Cardiac muscle cell (in vitro differentiated cells and primary cell): ENCODE results near the gene OVAAL. TPM values are rescaled to one million over a fixed set of nuclear protein-coding genes. Genes with fewer than 3 reads are reported as not detected.

ENCODE experiments used
- DNase-seq, 2 donors: peaks; one replicate each; pipeline versions ENCODE4 v3.0.0 to v3.0.0-alpha.2; 2010 to 2017; ENCODE audit warnings: low read depth in 1 of 2, low spot score in 1 of 2
- H3K27ac ChIP-seq: fragments of 200-600 bp; sonication (generic); 2 replicates; pipeline ENCODE4 v1.5.1; 2016
- H3K27me3 ChIP-seq: fragments of 200-600 bp; sonication (generic); 2 replicates; pipeline ENCODE4 v1.6.0; 2016; ENCODE audit warnings: control low read depth
- H3K36me3 ChIP-seq: fragments of 200-600 bp; sonication (generic); 2 replicates; pipeline ENCODE4 v1.5.1; 2016; ENCODE audit warnings: control low read depth
- H3K4me1 ChIP-seq: fragments of 200-600 bp; sonication (generic); 2 replicates; pipeline ENCODE4 v1.8.1; 2017; ENCODE audit warnings: low read depth, mild to moderate bottlenecking, mixed run types
- H3K4me3 ChIP-seq: fragments of 200-600 bp; sonication (generic); 2 replicates; pipeline ENCODE4 v1.5.1; 2016; ENCODE audit warnings: mild to moderate bottlenecking
- H3K9me3 ChIP-seq: fragments of 200-600 bp; sonication (generic); 2 replicates; pipeline ENCODE4 v1.5.1; 2017; ENCODE audit warnings: low read depth, mild to moderate bottlenecking, control low read depth
- polyA plus RNA-seq: library from polyadenylated mRNA; unstranded; fragments of >200 nt; fragmentation: Nextera tagmentation; extraction: Ambion mirVana; gene quantifications from 2 replicates; pipeline ENCODE4 v1.2.1, GENCODE V29; 2016
- total RNA-seq: library from RNA; depleted of rRNA; stranded (reverse); fragments of >200 nt; gene quantifications from 2 replicates; pipeline ENCODE4 v1.2.3, GENCODE V29; 2016
- TF ChIP-seq, protein P1 (sequence below): IDR thresholded peaks from 2 replicates; pipeline ENCODE4 v1.5.1; 2012; ENCODE audit warnings: low read depth, mild to moderate bottlenecking, low read length

OVAAL gene
- total and polyA plus RNA-seq, 2 experiments from 2014 or later: 0.21 to 2.5 TPM

- Histone ChIP-seq H3K4me1 (peaks cover 43% of the 10 kb centered on the region), H3K27me3 (no peaks in the 10 kb centered on the region), H3K4me3 (no peak overlapping the region), H3K27ac (peak overlapping the region; percentile 70), H3K36me3 (no peaks in the 10 kb centered on the region), H3K9me3 (no peaks in the 10 kb centered on the region)
- TF ChIP-seq, protein P1, sequence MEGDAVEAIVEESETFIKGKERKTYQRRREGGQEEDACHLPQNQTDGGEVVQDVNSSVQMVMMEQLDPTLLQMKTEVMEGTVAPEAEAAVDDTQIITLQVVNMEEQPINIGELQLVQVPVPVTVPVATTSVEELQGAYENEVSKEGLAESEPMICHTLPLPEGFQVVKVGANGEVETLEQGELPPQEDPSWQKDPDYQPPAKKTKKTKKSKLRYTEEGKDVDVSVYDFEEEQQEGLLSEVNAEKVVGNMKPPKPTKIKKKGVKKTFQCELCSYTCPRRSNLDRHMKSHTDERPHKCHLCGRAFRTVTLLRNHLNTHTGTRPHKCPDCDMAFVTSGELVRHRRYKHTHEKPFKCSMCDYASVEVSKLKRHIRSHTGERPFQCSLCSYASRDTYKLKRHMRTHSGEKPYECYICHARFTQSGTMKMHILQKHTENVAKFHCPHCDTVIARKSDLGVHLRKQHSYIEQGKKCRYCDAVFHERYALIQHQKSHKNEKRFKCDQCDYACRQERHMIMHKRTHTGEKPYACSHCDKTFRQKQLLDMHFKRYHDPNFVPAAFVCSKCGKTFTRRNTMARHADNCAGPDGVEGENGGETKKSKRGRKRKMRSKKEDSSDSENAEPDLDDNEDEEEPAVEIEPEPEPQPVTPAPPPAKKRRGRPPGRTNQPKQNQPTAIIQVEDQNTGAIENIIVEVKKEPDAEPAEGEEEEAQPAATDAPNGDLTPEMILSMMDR: no peak
- peak in 1 of 2 donors; percentile 61 for DNase-seq
Measured at GRCh38 chr1:180562640-180563025, 3.9 kb downstream of the OVAAL start.

DNA sequence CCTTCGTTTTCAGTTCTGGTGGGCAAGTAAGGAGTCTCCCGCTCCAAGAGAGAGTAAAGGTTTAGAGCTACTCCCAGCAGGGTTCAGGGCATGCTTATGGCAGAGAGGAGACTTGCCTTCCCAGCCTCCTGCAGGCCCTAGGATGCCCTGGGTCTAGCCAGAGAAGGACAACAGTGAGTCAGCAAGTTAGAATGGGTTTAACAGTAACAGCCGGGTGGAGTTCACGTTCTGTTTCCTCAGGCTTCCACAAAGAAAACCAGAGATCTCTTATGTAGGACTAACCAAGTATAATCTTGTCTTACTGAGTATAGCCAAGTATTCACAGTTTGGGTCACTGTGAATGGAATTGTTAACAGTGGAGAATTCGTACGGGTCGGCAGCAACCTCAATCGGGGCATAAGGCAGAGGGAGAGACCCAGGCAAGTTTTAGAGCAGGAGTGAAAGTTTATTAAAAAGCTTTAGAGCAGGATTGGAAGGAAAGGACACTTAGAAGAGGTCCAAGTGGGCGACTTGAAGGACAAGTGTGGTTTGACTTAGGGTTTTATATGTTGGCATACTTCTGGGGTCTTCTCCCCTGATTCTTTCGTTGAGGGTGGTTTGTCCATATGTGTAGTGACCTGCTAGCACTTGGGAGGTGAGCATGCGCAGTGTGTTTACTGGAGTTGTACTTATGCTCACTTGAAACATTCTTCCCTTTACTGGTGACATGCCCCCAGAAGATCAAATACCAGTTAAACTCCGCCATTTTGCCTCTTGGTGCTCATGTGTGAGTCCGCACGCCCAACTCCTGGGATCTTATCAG lies 4.5 kb downstream of the OVAAL start:
- no peaks in the 10 kb centered on the region for H3K27me3 ChIP-seq
- no peaks in the 10 kb centered on the region for H3K9me3 ChIP-seq
- TF ChIP-seq, protein P1: no peak
- H3K4me3 ChIP-seq: no peak overlapping the region
- H3K27ac ChIP-seq: peak overlapping the region; percentile 70
- peak in 1 of 2 donors; percentile 49 for DNase-seq
- peaks cover 43% of the 10 kb centered on the region for H3K4me1 ChIP-seq
- H3K36me3 ChIP-seq: no peaks in the 10 kb centered on the region

DNA sequence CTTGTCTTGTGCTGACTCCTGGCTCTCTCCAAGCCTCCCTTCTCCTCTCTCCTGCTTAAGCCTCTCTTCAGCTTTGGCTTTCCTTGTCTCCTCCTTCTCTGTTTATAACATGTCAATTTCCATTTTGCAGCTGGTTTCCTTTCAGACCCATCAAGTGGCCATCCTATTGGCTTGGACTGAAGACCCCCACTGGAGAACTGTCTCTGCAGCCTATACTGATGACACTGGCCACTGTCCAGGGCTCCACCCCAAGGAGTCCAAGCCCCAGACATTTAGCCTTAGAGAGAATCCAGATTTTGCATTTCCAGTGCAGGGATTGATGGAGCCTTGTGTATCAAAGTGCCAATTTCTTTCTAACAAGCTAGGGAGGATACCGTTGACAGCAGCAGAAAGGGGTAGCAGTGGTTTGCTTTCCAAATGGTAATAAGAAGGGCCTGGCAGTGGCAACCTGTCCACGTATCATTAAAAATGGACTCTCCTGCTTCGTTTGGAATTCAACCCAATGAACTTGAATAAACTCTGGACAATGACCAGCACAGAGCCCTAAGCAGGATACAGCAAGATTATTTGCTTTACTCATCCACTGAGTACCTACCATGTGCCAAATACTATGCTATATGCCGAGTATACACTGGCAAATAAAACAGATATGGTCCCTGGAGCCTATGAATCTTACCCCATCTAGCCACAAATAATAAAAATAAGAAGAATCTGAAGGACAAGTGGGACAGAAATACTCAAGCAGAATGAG lies 6.5 kb downstream of the OVAAL start:
- H3K4me1 ChIP-seq: peaks cover 38% of the 10 kb centered on the region
- no peak for DNase-seq
- H3K27ac ChIP-seq: no peak overlapping the region
- no peak overlapping the region for H3K4me3 ChIP-seq
- TF ChIP-seq, protein P1: no peak
- H3K27me3 ChIP-seq: no peaks in the 10 kb centered on the region
- no peaks in the 10 kb centered on the region for H3K9me3 ChIP-seq
- H3K36me3 ChIP-seq: no peaks in the 10 kb centered on the region

- DNase-seq: no peak
- H3K4me1 ChIP-seq: peaks cover 31% of the 10 kb centered on the region
- no peaks in the 10 kb centered on the region for H3K36me3 ChIP-seq
- H3K27ac ChIP-seq: no peak overlapping the region
- no peaks in the 10 kb centered on the region for H3K9me3 ChIP-seq
- no peaks in the 10 kb centered on the region for H3K27me3 ChIP-seq
- no peak overlapping the region for H3K4me3 ChIP-seq
- TF ChIP-seq, protein P1: no peak
Measured at GRCh38 chr1:180566026-180566425, 7.3 kb downstream of the OVAAL start.

DNA sequence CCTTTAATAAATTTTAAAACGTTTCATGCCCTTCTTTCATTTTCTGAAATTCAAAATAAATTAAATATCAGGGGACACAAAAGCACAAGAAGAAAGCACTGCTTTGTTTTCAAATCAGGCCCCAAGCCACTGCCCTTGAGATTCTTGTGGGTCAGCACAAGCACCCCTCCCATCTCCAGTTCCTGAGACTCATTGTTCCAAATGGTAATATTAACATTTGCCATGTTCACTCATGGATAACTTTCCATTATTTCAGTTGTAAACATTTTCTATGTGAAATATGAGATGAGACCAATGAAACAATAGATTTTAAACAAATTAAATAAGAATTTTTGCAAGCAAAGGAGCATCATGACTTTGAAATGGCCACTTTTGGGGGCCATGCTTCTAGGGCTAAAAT lies 7.7 kb downstream of the OVAAL start:
- H3K4me1 ChIP-seq: peaks cover 26% of the 10 kb centered on the region
- no peaks in the 10 kb centered on the region for H3K9me3 ChIP-seq
- TF ChIP-seq, protein P1: no peak
- no peaks in the 10 kb centered on the region for H3K36me3 ChIP-seq
- no peak for DNase-seq
- H3K27me3 ChIP-seq: no peaks in the 10 kb centered on the region
- no peak overlapping the region for H3K27ac ChIP-seq
- no peak overlapping the region for H3K4me3 ChIP-seq
